Measurements from ENCODE around the gene CDKN1C.
A peak's percentile ranks its signal among the peaks of the same experiment; 100 is the strongest.

The CDKN1C gene

GRCh38 chr11:2860636-2861035 lies 24.9 kb downstream of the CDKN1C start:
- Histone ChIP-seq H3K27ac (ENCODE audit: insufficient read depth, low read depth, low read length, poor library complexity, severe bottlenecking) (no peak overlapping the region), H3K27me3 (ENCODE audit: control insufficient read depth, insufficient read depth, low read length, poor library complexity, severe bottlenecking) (peaks cover 46% of the 10 kb centered on the region), H3K9me3 (ENCODE audit: control insufficient read depth, low read length) (no peaks in the 10 kb centered on the region), H3K4me3 (ENCODE audit: insufficient read depth, low read depth, low read length) (no peak overlapping the region), H3K4me1 (ENCODE audit: control insufficient read depth, insufficient read depth, low read length) (peaks cover 19% of the 10 kb centered on the region), H3K36me3 (ENCODE audit: control insufficient read depth, insufficient read depth, low read length) (no peaks in the 10 kb centered on the region)
- WGBS, 2 experiments = 89 to 92% methylated on average over 7 of the region's 7 CpGs

- H3K9me3 ChIP-seq (ENCODE audit: control insufficient read depth, low read length) = no peaks in the 10 kb centered on the region
- H3K27ac ChIP-seq (ENCODE audit: insufficient read depth, low read depth, low read length, poor library complexity, severe bottlenecking) = no peak overlapping the region
- 86 to 88% methylated on average over 10 of the region's 10 CpGs for WGBS, 2 experiments
- no peak overlapping the region for H3K4me3 ChIP-seq (ENCODE audit: insufficient read depth, low read depth, low read length)
- H3K4me1 ChIP-seq (ENCODE audit: control insufficient read depth, insufficient read depth, low read length) = peaks cover 19% of the 10 kb centered on the region
- no peaks in the 10 kb centered on the region for H3K36me3 ChIP-seq (ENCODE audit: control insufficient read depth, insufficient read depth, low read length)
- H3K27me3 ChIP-seq (ENCODE audit: control insufficient read depth, insufficient read depth, low read length, poor library complexity, severe bottlenecking) = peaks cover 44% of the 10 kb centered on the region
Measured at GRCh38 chr11:2859699-2860037, 25.9 kb downstream of the CDKN1C start.

- Histone ChIP-seq H3K36me3 (ENCODE audit: control insufficient read depth, insufficient read depth, low read length) (no peaks in the 10 kb centered on the region), H3K27ac (ENCODE audit: insufficient read depth, low read depth, low read length, poor library complexity, severe bottlenecking) (no peak overlapping the region), H3K4me1 (ENCODE audit: control insufficient read depth, insufficient read depth, low read length) (peaks cover 16% of the 10 kb centered on the region), H3K9me3 (ENCODE audit: control insufficient read depth, low read length) (no peaks in the 10 kb centered on the region), H3K4me3 (ENCODE audit: insufficient read depth, low read depth, low read length) (no peak overlapping the region), H3K27me3 (ENCODE audit: control insufficient read depth, insufficient read depth, low read length, poor library complexity, severe bottlenecking) (peaks cover 42% of the 10 kb centered on the region)
- 78 to 80% methylated on average over 15 to 16 of the region's 16 CpGs for WGBS, 2 experiments
Measured at GRCh38 chr11:2858995-2859698, 26.4 kb downstream of the CDKN1C start.

GRCh38 chr11:2857918-2858317 lies 27.7 kb downstream of the CDKN1C start:
- H3K9me3 ChIP-seq (ENCODE audit: control insufficient read depth, low read length) = no peaks in the 10 kb centered on the region
- WGBS, 2 experiments = 85 to 86% methylated on average over 18 of the region's 18 CpGs
- no peak overlapping the region for H3K4me3 ChIP-seq (ENCODE audit: insufficient read depth, low read depth, low read length)
- H3K27me3 ChIP-seq (ENCODE audit: control insufficient read depth, insufficient read depth, low read length, poor library complexity, severe bottlenecking) = peaks cover 30% of the 10 kb centered on the region
- H3K27ac ChIP-seq (ENCODE audit: insufficient read depth, low read depth, low read length, poor library complexity, severe bottlenecking) = no peak overlapping the region
- H3K36me3 ChIP-seq (ENCODE audit: control insufficient read depth, insufficient read depth, low read length) = no peaks in the 10 kb centered on the region
- peaks cover 7% of the 10 kb centered on the region for H3K4me1 ChIP-seq (ENCODE audit: control insufficient read depth, insufficient read depth, low read length)

- H3K4me1 ChIP-seq (ENCODE audit: control insufficient read depth, insufficient read depth, low read length) = peaks cover 6% of the 10 kb centered on the region
- no peak overlapping the region for H3K27ac ChIP-seq (ENCODE audit: insufficient read depth, low read depth, low read length, poor library complexity, severe bottlenecking)
- 80 to 83% methylated on average over 11 of the region's 11 CpGs for WGBS, 2 experiments
- no peaks in the 10 kb centered on the region for H3K9me3 ChIP-seq (ENCODE audit: control insufficient read depth, low read length)
- no peaks in the 10 kb centered on the region for H3K36me3 ChIP-seq (ENCODE audit: control insufficient read depth, insufficient read depth, low read length)
- H3K27me3 ChIP-seq (ENCODE audit: control insufficient read depth, insufficient read depth, low read length, poor library complexity, severe bottlenecking) = peaks cover 23% of the 10 kb centered on the region
- H3K4me3 ChIP-seq (ENCODE audit: insufficient read depth, low read depth, low read length) = no peak overlapping the region
Measured at GRCh38 chr11:2857276-2857675, 28.3 kb downstream of the CDKN1C start.

- H3K4me1 ChIP-seq (ENCODE audit: control insufficient read depth, insufficient read depth, low read length) = peaks cover 20% of the 10 kb centered on the region
- no peaks in the 10 kb centered on the region for H3K36me3 ChIP-seq (ENCODE audit: control insufficient read depth, insufficient read depth, low read length)
- H3K9me3 ChIP-seq (ENCODE audit: control insufficient read depth, low read length) = no peaks in the 10 kb centered on the region
- no peak overlapping the region for H3K27ac ChIP-seq (ENCODE audit: insufficient read depth, low read depth, low read length, poor library complexity, severe bottlenecking)
- H3K4me3 ChIP-seq (ENCODE audit: insufficient read depth, low read depth, low read length) = no peak overlapping the region
- WGBS, 2 experiments = 93% methylated on average over 8 of the region's 8 CpGs
- H3K27me3 ChIP-seq (ENCODE audit: control insufficient read depth, insufficient read depth, low read length, poor library complexity, severe bottlenecking) = peaks cover 3% of the 10 kb centered on the region
Measured at GRCh38 chr11:2855162-2855561, 30.4 kb downstream of the CDKN1C start.

GRCh38 chr11:2853997-2854560 lies 31.5 kb downstream of the CDKN1C start:
- Histone ChIP-seq H3K36me3 (ENCODE audit: control insufficient read depth, insufficient read depth, low read length) (no peaks in the 10 kb centered on the region), H3K27ac (ENCODE audit: insufficient read depth, low read depth, low read length, poor library complexity, severe bottlenecking) (no peak overlapping the region), H3K27me3 (ENCODE audit: control insufficient read depth, insufficient read depth, low read length, poor library complexity, severe bottlenecking) (peaks cover 3% of the 10 kb centered on the region), H3K9me3 (ENCODE audit: control insufficient read depth, low read length) (no peaks in the 10 kb centered on the region), H3K4me1 (ENCODE audit: control insufficient read depth, insufficient read depth, low read length) (peaks cover 25% of the 10 kb centered on the region), H3K4me3 (ENCODE audit: insufficient read depth, low read depth, low read length) (no peak overlapping the region)
- WGBS, 2 experiments = 92 to 94% methylated on average over 7 of the region's 7 CpGs

- 92 to 93% methylated on average over 12 of the region's 12 CpGs for WGBS, 2 experiments
- Histone ChIP-seq H3K4me3 (ENCODE audit: insufficient read depth, low read depth, low read length) (no peak overlapping the region), H3K27ac (ENCODE audit: insufficient read depth, low read depth, low read length, poor library complexity, severe bottlenecking) (no peak overlapping the region), H3K4me1 (ENCODE audit: control insufficient read depth, insufficient read depth, low read length) (peaks cover 30% of the 10 kb centered on the region), H3K27me3 (ENCODE audit: control insufficient read depth, insufficient read depth, low read length, poor library complexity, severe bottlenecking) (peaks cover 3% of the 10 kb centered on the region), H3K36me3 (ENCODE audit: control insufficient read depth, insufficient read depth, low read length) (no peaks in the 10 kb centered on the region), H3K9me3 (ENCODE audit: control insufficient read depth, low read length) (no peaks in the 10 kb centered on the region)
Measured at GRCh38 chr11:2853401-2853800, 32.2 kb downstream of the CDKN1C start.

- H3K27ac ChIP-seq (ENCODE audit: insufficient read depth, low read depth, low read length, poor library complexity, severe bottlenecking) = peak overlapping the region; percentile 84
- no peaks in the 10 kb centered on the region for H3K36me3 ChIP-seq (ENCODE audit: control insufficient read depth, insufficient read depth, low read length)
- peaks cover 3% of the 10 kb centered on the region for H3K27me3 ChIP-seq (ENCODE audit: control insufficient read depth, insufficient read depth, low read length, poor library complexity, severe bottlenecking)
- peaks cover 40% of the 10 kb centered on the region for H3K4me1 ChIP-seq (ENCODE audit: control insufficient read depth, insufficient read depth, low read length)
- no peaks in the 10 kb centered on the region for H3K9me3 ChIP-seq (ENCODE audit: control insufficient read depth, low read length)
- no peak overlapping the region for H3K4me3 ChIP-seq (ENCODE audit: insufficient read depth, low read depth, low read length)
- 69 to 74% methylated on average over 53 of the region's 53 CpGs for WGBS, 2 experiments
Measured at GRCh38 chr11:2849994-2850770, 35.4 kb downstream of the CDKN1C start.

GRCh38 chr11:2848497-2848896 lies 37.1 kb downstream of the CDKN1C start:
- H3K4me3 ChIP-seq (ENCODE audit: insufficient read depth, low read depth, low read length) = no peak overlapping the region
- H3K27me3 ChIP-seq (ENCODE audit: control insufficient read depth, insufficient read depth, low read length, poor library complexity, severe bottlenecking) = no peaks in the 10 kb centered on the region
- no peak overlapping the region for H3K27ac ChIP-seq (ENCODE audit: insufficient read depth, low read depth, low read length, poor library complexity, severe bottlenecking)
- no peaks in the 10 kb centered on the region for H3K36me3 ChIP-seq (ENCODE audit: control insufficient read depth, insufficient read depth, low read length)
- H3K4me1 ChIP-seq (ENCODE audit: control insufficient read depth, insufficient read depth, low read length) = peaks cover 40% of the 10 kb centered on the region
- H3K9me3 ChIP-seq (ENCODE audit: control insufficient read depth, low read length) = no peaks in the 10 kb centered on the region
- WGBS, 2 experiments = 88 to 89% methylated on average over 9 of the region's 9 CpGs

Measured in ectodermal cell (in vitro differentiated cells).